ENCODE results near the gene PARVG. TPM values are rescaled to one million over a fixed set of nuclear protein-coding genes. Genes with fewer than 3 reads are reported as not detected.

Gene PARVG
- total and polyA plus RNA-seq, 2 of the 13 experiments (the other 11 are each of a cell fraction or from before 2014, with no cell fraction given) = not detected

GRCh38 chr22:44217346-44217745 is 36.6 kb downstream of the PARVG start:
- DNase-seq (ENCODE audit: low spot score) (no peak), FAIRE-seq (no peak), ATAC-seq (no peak)
- Histone ChIP-seq H3K79me2 (ENCODE audit: insufficient read depth, low read length) (no peaks in the 10 kb centered on the region), H3K4me2 (ENCODE audit: low read depth, low read length) (no peak overlapping the region), H4K20me1 (ENCODE audit: insufficient read depth, low read length) (no peaks in the 10 kb centered on the region), H3K9me3 (ENCODE audit: low read length) (no peaks in the 10 kb centered on the region), H3K4me3 (replicated peaks in 1 of 3; ENCODE audit: insufficient read depth in 1 of 3, low read depth in 2 of 3, low read length in 3 of 3) (no peak overlapping the region), H3K36me3 (replicated peaks in 1 of 2; ENCODE audit: control insufficient read depth in 1 of 2, insufficient read depth in 2 of 2, low read length in 2 of 2) (no peaks in the 10 kb centered on the region), H3K4me1 (ENCODE audit: insufficient read depth, low read length) (no peaks in the 10 kb centered on the region), H3K27me3 (ENCODE audit: control insufficient read depth in 1 of 2, insufficient read depth in 2 of 2, low read length in 2 of 2) (peaks cover 0 to 6% of the 10 kb centered on the region in 2 experiments; a peak in 2 of 5 replicates), H2AFZ (ENCODE audit: low read length) (no peak overlapping the region), H3K27ac (ENCODE audit: extremely low read length, insufficient read depth, low read length) (no peak overlapping the region), H3K9ac (ENCODE audit: insufficient read depth, low read depth, low read length) (no peak overlapping the region)
- WGBS (ENCODE audit: low lambda C conversion rate) = 8% methylated on average over 7 of the region's 7 CpGs
- no TSS peak for BruUV-seq (replicated peaks)
- ChIA-PET CTCF (ENCODE audit: low intra/inter-chr PET ratio, low total read pairs) (no interaction called here), POLR2A (no interaction called here)
- intact Hi-C loops (cut with micrococcal nuclease; ENCODE audit: unreplicated experiment) = no loop called here
- in situ Hi-C loops (cut with HindIII; ENCODE audit: extremely low pct_ligation_motif_present, low pct_unique_long_range_greater_than_20kb) = no loop called here
- TF ChIP-seq ZNF496 (CRISPR knock-in tag; IDR thresholded peaks at IDR 0.05; ENCODE audit: insufficient replicate concordance) (no peak), HOXA7 (CRISPR knock-in tag; IDR thresholded peaks at IDR 0.05) (no peak), ZNF281 (CRISPR knock-in tag; IDR thresholded peaks at IDR 0.05; ENCODE audit: borderline replicate concordance) (no peak), U2AF2 (IDR thresholded peaks at IDR 0.05; ENCODE audit: low read depth, low read length) (no peak), MATR3 (CRISPR knock-in tag; IDR thresholded peaks at IDR 0.05) (no peak), MAF1 (CRISPR knock-in tag; IDR thresholded peaks at IDR 0.05; ENCODE audit: borderline replicate concordance) (no peak), KAT7 (CRISPR knock-in tag; IDR thresholded peaks at IDR 0.05; ENCODE audit: borderline replicate concordance) (no peak), HNF1A (IDR thresholded peaks at IDR 0.05; ENCODE audit: low read depth) (no peak), HNF1A (CRISPR knock-in tag; IDR thresholded peaks at IDR 0.05; ENCODE audit: borderline replicate concordance) (no peak), MTA1 (CRISPR knock-in tag; IDR thresholded peaks at IDR 0.05; ENCODE audit: borderline replicate concordance) (no peak), PAX8 (CRISPR knock-in tag; IDR thresholded peaks at IDR 0.05; ENCODE audit: borderline replicate concordance) (no peak), ARNT2 (CRISPR knock-in tag; IDR thresholded peaks at IDR 0.05; ENCODE audit: low read depth) (no peak), ZNF264 (CRISPR knock-in tag; IDR thresholded peaks at IDR 0.05) (no peak), ZNF383 (CRISPR knock-in tag; IDR thresholded peaks at IDR 0.05; ENCODE audit: borderline replicate concordance) (no peak)
- TF ChIP-seq, protein P1, sequence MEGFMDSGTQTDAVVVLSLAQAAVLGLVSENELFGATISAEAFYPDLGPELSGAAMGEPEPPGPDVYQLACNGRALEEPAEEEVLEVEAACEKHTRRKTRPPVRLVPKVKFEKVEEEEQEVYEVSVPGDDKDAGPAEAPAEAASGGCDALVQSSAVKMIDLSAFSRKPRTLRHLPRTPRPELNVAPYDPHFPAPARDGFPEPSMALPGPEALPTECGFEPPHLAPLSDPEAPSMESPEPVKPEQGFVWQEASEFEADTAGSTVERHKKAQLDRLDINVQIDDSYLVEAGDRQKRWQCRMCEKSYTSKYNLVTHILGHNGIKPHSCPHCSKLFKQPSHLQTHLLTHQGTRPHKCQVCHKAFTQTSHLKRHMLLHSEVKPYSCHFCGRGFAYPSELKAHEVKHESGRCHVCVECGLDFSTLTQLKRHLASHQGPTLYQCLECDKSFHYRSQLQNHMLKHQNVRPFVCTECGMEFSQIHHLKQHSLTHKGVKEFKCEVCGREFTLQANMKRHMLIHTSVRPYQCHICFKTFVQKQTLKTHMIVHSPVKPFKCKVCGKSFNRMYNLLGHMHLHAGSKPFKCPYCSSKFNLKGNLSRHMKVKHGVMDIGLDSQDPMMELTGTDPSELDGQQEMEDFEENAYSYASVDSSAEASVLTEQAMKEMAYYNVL (CRISPR knock-in tag; IDR thresholded peaks at IDR 0.05; ENCODE audit: borderline replicate concordance) = no peak
